ENCODE data around the gene LCOR.

DNA sequence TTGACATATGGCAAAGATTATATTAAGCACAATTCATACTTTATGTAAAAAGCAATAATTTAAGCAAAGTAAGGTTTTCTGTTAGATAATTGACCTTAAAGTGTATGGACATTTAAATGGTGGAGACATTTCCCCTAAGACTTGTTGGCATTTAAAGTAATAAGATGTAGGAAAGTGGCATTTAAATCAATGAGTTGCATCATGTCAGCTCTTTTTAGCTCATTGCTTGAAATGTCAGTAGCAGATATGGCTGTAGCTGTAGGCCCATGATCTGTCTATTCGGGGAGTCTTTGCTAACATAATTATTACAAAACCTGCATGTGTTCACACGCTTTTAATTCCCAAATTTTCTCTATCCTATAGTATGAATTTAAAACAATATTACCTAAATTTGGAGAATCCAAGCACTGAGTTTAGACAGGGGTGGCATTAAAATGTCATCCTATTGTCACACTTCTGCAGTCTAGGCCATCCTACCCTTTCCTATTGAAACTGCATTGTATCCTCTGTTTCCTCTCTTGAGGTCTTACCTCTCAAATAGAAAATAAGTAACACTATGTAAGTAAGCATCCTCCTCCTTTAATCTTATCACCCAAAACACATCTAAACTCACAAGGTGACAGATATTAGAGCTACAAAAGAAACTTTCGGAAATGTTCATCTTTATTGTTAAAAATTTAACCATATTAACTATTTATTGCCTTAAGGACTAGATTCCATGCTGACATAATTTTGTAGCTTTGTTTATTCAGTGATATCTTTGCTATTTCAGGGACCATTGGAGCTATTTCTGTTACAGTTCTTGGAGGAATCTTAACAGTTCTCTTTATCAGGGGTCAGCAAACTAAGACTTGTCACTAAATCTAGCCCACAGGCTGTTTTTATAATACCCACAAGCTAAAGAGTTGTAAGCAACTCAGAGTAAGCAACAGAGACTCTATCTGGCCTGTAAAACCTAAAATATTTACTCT, 91.2 kb downstream of the LCOR start:
- TF ChIP-seq, protein P1, sequence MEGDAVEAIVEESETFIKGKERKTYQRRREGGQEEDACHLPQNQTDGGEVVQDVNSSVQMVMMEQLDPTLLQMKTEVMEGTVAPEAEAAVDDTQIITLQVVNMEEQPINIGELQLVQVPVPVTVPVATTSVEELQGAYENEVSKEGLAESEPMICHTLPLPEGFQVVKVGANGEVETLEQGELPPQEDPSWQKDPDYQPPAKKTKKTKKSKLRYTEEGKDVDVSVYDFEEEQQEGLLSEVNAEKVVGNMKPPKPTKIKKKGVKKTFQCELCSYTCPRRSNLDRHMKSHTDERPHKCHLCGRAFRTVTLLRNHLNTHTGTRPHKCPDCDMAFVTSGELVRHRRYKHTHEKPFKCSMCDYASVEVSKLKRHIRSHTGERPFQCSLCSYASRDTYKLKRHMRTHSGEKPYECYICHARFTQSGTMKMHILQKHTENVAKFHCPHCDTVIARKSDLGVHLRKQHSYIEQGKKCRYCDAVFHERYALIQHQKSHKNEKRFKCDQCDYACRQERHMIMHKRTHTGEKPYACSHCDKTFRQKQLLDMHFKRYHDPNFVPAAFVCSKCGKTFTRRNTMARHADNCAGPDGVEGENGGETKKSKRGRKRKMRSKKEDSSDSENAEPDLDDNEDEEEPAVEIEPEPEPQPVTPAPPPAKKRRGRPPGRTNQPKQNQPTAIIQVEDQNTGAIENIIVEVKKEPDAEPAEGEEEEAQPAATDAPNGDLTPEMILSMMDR (IDR thresholded peaks at IDR 0.05): no peak
- TF ChIP-seq POLR2A (IDR thresholded peaks at IDR 0.05): no peak

Measured in heart left ventricle (tissue), 13 donors.